GM12878 (cell line): ENCODE measurements around the gene OR2AT4. TPM values are rescaled to one million over a fixed set of nuclear protein-coding genes. Genes with fewer than 3 reads are reported as not detected.

Experiments used
- ATAC-seq: fragments of 200-7000 bp; cut with Tn5 transposase; 3 replicates; pipeline ENCODE4 v1.9.1; 2020; ENCODE audit warnings: mild to moderate bottlenecking, moderate library complexity
- BruUV-seq: library from RNA; stranded (reverse); fragments of 400-500 nt; replicated peaks from 2 replicates; lab custom pipeline; 2021; lab: Mats Ljungman, UMichigan
- CTCF ChIA-PET: fragments of 300-600 bp; sonication (Branson Sonifier 250); formaldehyde crosslinking; extraction: SDS; loops from one replicate; lab custom pipeline; 2021; ENCODE audit warnings: inconsistent platforms; lab: Yijun Ruan, JAX
- POLR2A ChIA-PET: fragments of 350-600 bp; formaldehyde crosslinking; extraction: SDS; loops from one replicate; lab custom pipeline; 2021; ENCODE audit warnings: inconsistent platforms; lab: Charles Lee
- RAD21 ChIA-PET: fragments of 300-600 bp; sonication (Branson Sonifier 250); formaldehyde crosslinking; loops from one replicate; lab custom pipeline; 2023; ENCODE audit warnings: antibody characterized with exemption; ENCODE audit not compliant: unreplicated experiment; lab: Charles Lee
- SMC1A ChIA-PET: fragments of 300-600 bp; sonication (Branson Sonifier 250); formaldehyde crosslinking; loops from one replicate; lab custom pipeline; 2023; ENCODE audit not compliant: unreplicated experiment, uncharacterized antibody; lab: Charles Lee
- DNase-seq: peaks from one replicate; pipeline ENCODE4 v3.0.0-alpha.2; 2011; ENCODE audit warnings: low read depth, low spot score
- FAIRE-seq: peaks from 3 replicates; lab custom pipeline; 2011; peaks lifted over from hg19 to GRCh38; lab: Jason Lieb, UNC
- H2AFZ ChIP-seq: 2 replicates; pipeline ENCODE4 v1.6.0; 2011; ENCODE audit warnings: low read depth, low read length, control low read depth; ENCODE audit not compliant: control insufficient read depth
- H3K27ac ChIP-seq: 2 replicates; pipeline ENCODE4 v1.5.1; 2011; ENCODE audit warnings: control low read depth; ENCODE audit not compliant: control insufficient read depth, insufficient read depth
- H3K27me3 ChIP-seq, 2 experiments: replicated peaks in 1 of 2; 2 replicates each; pipeline versions ENCODE4 v1.6.0 to v1.6.1; 2011; ENCODE audit warnings: low read length in 1 of 2; ENCODE audit not compliant: control insufficient read depth in 2 of 2, insufficient read depth in 2 of 2
- H3K36me3 ChIP-seq, 2 experiments: 2 replicates each; pipeline ENCODE4 v1.5.1; 2011; ENCODE audit warnings: low read length in 1 of 2; ENCODE audit not compliant: control insufficient read depth in 2 of 2, insufficient read depth in 2 of 2
- H3K4me1 ChIP-seq: 2 replicates; pipeline ENCODE4 v1.6.1; 2011; ENCODE audit warnings: mild to moderate bottlenecking, low read length, moderate library complexity, mixed read lengths; ENCODE audit not compliant: control insufficient read depth, insufficient read depth
- H3K4me2 ChIP-seq: 2 replicates; pipeline ENCODE4 v1.6.0; 2011; ENCODE audit warnings: control low read depth; ENCODE audit not compliant: control insufficient read depth, insufficient read depth
- H3K4me3 ChIP-seq: fragments of 200-600 bp; sonication (generic); 2 replicates; pipeline ENCODE4 v1.5.1; 2016
- H3K79me2 ChIP-seq: 2 replicates; pipeline ENCODE4 v1.6.0; 2011; ENCODE audit warnings: low read length; ENCODE audit not compliant: control insufficient read depth, insufficient read depth
- H3K9ac ChIP-seq: 2 replicates; pipeline ENCODE4 v1.8.0; 2011; ENCODE audit warnings: low read length, control low read depth, mixed read lengths; ENCODE audit not compliant: control insufficient read depth, insufficient read depth
- H3K9me3 ChIP-seq: replicated peaks from 3 replicates; pipeline ENCODE4 v1.5.1; 2011; ENCODE audit warnings: mild to moderate bottlenecking, low read length; ENCODE audit not compliant: control insufficient read depth, insufficient read depth
- H4K20me1 ChIP-seq: 2 replicates; pipeline ENCODE4 v1.6.0; 2011; ENCODE audit not compliant: control insufficient read depth, insufficient read depth
- NR2F1 ChIP-seq: fragments of 450-650 bp; conservative IDR thresholded peaks from 2 replicates; pipeline ENCODE4 v1.6.1; 2017; ENCODE audit warnings: mild to moderate bottlenecking
- TCF12 ChIP-seq: IDR thresholded peaks from 2 replicates; pipeline ENCODE4 v1.6.1; 2011; ENCODE audit warnings: low read depth, mild to moderate bottlenecking, low read length
- WRNIP1 ChIP-seq: IDR thresholded peaks from 2 replicates; pipeline ENCODE4 v1.6.1; 2011; ENCODE audit warnings: low read depth, low read length, improper control_type of control experiment, borderline replicate concordance
- YY1 ChIP-seq: IDR thresholded peaks from 2 replicates; pipeline ENCODE4 v1.6.1; 2011; ENCODE audit warnings: low read depth, mild to moderate bottlenecking, low read length
- ZNF217 ChIP-seq: fragments of 450-650 bp; IDR thresholded peaks from 2 replicates; pipeline ENCODE4 v1.6.1; 2017; ENCODE audit warnings: antibody characterized with exemption, mild to moderate bottlenecking
- ZNF384 ChIP-seq: IDR thresholded peaks from 2 replicates; pipeline ENCODE4 v1.6.1; 2012; ENCODE audit warnings: low read depth, mild to moderate bottlenecking, low read length, improper control_type of control experiment, borderline replicate concordance
- WGBS: methylation state at CpG from one replicate; pipeline ENCODE4 v1.1.6; 2016; ENCODE audit warnings: low lambda C conversion rate; ENCODE audit not compliant: insufficient replicate concordance, insufficient coverage; ENCODE audit errors: missing lambda C conversion rate; 5-methylcytosine and 5-hydroxymethylcytosine counted together
- in situ Hi-C: fragments of 300-500 bp; cut with MboI; formaldehyde crosslinking; loops from 9 replicates; pipeline ENCODE4 v1.14.3; 2018; ENCODE audit warnings: mixed read lengths
- intact Hi-C: fragments of 100-400 bp; cut with micrococcal nuclease; formaldehyde crosslinking; loops from one replicate; pipeline ENCODE4 v1.14.2; 2022; ENCODE audit not compliant: unreplicated experiment
- polyA plus RNA-seq, 11 experiments: library from polyadenylated mRNA; depleted of rRNA in 4 of 11; unstranded in 6 of 11; stranded (reverse) in 5 of 11; fragments of >200 nt; fragmentation: Nextera tagmentation in 4 of 11; fragmentation: Illumina TruSeq in 1 of 11; extraction: Ambion mirVana in 4 of 11; extraction: Trizol in 1 of 11; gene quantifications; 1 replicate in 1 of 11; 2 replicates in 10 of 11; pipeline versions ENCODE4 v1.2.1 to v1.2.3, GENCODE V29; 2011 to 2016; ENCODE audit warnings: inconsistent platforms in 2 of 11, missing spikeins in 2 of 11, low read depth in 1 of 11
- total RNA-seq, 4 experiments: library from RNA; depleted of rRNA in 3 of 4; stranded (reverse); fragments of >200 nt in 3 of 4; fragmentation: Illumina TruSeq in 1 of 4; extraction: Trizol in 1 of 4; gene quantifications; 2 replicates each; pipeline versions ENCODE4 v1.2.1 to v1.2.3, GENCODE V29; 2013 to 2021
- TF ChIP-seq, protein P1 (sequence below): fragments of 450-650 bp; IDR thresholded peaks from 2 replicates; pipeline ENCODE4 v1.6.1; 2017; ENCODE audit warnings: borderline replicate concordance
- TF ChIP-seq, protein P2 (sequence below): fragments of 450-650 bp; IDR thresholded peaks from 2 replicates; pipeline ENCODE4 v1.6.1; 2016; ENCODE audit warnings: mild to moderate bottlenecking
- TF ChIP-seq, protein P3 (sequence below): fragments of 450-650 bp; IDR thresholded peaks from 2 replicates; pipeline ENCODE4 v1.6.1; 2017; ENCODE audit warnings: mild to moderate bottlenecking, low read depth, inconsistent platforms; ENCODE audit not compliant: poor library complexity, severe bottlenecking
- TF ChIP-seq, protein P4 (sequence below), 3 experiments: IDR thresholded peaks in 2 of 3; conservative IDR thresholded peaks in 1 of 3; 2 replicates each; pipeline ENCODE4 v1.5.1; 2011; ENCODE audit warnings: low read depth in 3 of 3, low read length in 3 of 3, mild to moderate bottlenecking in 3 of 3, control low read depth in 2 of 3, moderate library complexity in 2 of 3, inconsistent platforms in 1 of 3, mixed read lengths in 1 of 3; ENCODE audit not compliant: control insufficient read depth in 2 of 3, insufficient read depth in 1 of 3; ENCODE audit errors: extremely low read depth in 1 of 3

The OR2AT4 gene
- total and polyA plus RNA-seq, 10 of the 15 experiments (the other 5 are each of a cell fraction or from before 2014, with no cell fraction given): 0.01 TPM; not detected in 9

DNA sequence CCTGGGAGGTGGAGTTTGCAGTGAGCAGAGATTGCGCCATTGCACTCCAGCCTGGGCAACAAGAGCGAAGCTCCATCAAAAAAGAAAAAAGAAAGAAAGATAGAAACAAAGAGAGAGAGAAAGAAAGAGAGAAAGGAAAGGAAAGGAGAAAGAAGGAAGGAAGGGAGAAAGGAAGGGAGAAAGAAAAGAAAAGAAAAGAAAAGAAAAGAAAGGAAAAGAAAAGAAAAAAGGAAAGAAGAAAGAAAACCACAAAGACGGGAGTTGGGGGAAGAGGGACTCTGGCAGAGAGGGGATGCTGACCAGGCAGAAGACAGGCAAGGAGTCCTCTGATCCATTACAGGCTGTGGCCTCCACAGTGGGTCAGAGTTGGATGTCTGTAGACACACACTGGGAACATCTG, 35.4 kb upstream of the OR2AT4 start:
- SMC1A ChIA-PET: no interaction called here
- intact Hi-C loops (no loop called here), in situ Hi-C loops (no loop called here)
- H3K27me3 ChIP-seq: no peaks in the 10 kb centered on the region; a peak in 1 of 4 replicates
- H3K9ac ChIP-seq: no peak overlapping the region
- RAD21 ChIA-PET: no interaction called here
- H4K20me1 ChIP-seq: no peaks in the 10 kb centered on the region
- ATAC-seq (no peak), DNase-seq (no peak), FAIRE-seq (no peak)
- H3K4me3 ChIP-seq: no peak overlapping the region
- no peaks in the 10 kb centered on the region for H3K36me3 ChIP-seq
- no peaks in the 10 kb centered on the region for H3K4me1 ChIP-seq
- no peak overlapping the region for H3K4me2 ChIP-seq
- H3K27ac ChIP-seq: no peak overlapping the region
- CTCF ChIA-PET: interaction anchor here (6.3 kb wide), 1 partner anchor 9 kb away, joined by 39 read pairs; no protein-coding TSS in a partner anchor
- WGBS: 52% methylated on average over 3 of the region's 3 CpGs
- H2AFZ ChIP-seq: no peak overlapping the region
- TF ChIP-seq, protein P1, sequence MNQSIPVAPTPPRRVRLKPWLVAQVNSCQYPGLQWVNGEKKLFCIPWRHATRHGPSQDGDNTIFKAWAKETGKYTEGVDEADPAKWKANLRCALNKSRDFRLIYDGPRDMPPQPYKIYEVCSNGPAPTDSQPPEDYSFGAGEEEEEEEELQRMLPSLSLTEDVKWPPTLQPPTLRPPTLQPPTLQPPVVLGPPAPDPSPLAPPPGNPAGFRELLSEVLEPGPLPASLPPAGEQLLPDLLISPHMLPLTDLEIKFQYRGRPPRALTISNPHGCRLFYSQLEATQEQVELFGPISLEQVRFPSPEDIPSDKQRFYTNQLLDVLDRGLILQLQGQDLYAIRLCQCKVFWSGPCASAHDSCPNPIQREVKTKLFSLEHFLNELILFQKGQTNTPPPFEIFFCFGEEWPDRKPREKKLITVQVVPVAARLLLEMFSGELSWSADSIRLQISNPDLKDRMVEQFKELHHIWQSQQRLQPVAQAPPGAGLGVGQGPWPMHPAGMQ: no peak
- no peak for TF ChIP-seq YY1
- TF ChIP-seq, protein P2, sequence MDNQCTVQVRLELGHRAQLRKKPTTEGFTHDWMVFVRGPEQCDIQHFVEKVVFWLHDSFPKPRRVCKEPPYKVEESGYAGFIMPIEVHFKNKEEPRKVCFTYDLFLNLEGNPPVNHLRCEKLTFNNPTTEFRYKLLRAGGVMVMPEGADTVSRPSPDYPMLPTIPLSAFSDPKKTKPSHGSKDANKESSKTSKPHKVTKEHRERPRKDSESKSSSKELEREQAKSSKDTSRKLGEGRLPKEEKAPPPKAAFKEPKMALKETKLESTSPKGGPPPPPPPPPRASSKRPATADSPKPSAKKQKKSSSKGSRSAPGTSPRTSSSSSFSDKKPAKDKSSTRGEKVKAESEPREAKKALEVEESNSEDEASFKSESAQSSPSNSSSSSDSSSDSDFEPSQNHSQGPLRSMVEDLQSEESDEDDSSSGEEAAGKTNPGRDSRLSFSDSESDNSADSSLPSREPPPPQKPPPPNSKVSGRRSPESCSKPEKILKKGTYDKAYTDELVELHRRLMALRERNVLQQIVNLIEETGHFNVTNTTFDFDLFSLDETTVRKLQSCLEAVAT: no peak
- TF ChIP-seq, protein P3, sequence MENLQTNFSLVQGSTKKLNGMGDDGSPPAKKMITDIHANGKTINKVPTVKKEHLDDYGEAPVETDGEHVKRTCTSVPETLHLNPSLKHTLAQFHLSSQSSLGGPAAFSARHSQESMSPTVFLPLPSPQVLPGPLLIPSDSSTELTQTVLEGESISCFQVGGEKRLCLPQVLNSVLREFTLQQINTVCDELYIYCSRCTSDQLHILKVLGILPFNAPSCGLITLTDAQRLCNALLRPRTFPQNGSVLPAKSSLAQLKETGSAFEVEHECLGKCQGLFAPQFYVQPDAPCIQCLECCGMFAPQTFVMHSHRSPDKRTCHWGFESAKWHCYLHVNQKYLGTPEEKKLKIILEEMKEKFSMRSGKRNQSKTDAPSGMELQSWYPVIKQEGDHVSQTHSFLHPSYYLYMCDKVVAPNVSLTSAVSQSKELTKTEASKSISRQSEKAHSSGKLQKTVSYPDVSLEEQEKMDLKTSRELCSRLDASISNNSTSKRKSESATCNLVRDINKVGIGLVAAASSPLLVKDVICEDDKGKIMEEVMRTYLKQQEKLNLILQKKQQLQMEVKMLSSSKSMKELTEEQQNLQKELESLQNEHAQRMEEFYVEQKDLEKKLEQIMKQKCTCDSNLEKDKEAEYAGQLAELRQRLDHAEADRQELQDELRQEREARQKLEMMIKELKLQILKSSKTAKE: no peak
- TF ChIP-seq NR2F1: no peak
- no peak for TF ChIP-seq ZNF217
- TF ChIP-seq, protein P4, sequence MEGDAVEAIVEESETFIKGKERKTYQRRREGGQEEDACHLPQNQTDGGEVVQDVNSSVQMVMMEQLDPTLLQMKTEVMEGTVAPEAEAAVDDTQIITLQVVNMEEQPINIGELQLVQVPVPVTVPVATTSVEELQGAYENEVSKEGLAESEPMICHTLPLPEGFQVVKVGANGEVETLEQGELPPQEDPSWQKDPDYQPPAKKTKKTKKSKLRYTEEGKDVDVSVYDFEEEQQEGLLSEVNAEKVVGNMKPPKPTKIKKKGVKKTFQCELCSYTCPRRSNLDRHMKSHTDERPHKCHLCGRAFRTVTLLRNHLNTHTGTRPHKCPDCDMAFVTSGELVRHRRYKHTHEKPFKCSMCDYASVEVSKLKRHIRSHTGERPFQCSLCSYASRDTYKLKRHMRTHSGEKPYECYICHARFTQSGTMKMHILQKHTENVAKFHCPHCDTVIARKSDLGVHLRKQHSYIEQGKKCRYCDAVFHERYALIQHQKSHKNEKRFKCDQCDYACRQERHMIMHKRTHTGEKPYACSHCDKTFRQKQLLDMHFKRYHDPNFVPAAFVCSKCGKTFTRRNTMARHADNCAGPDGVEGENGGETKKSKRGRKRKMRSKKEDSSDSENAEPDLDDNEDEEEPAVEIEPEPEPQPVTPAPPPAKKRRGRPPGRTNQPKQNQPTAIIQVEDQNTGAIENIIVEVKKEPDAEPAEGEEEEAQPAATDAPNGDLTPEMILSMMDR (IDR thresholded peaks at IDR 0.05 in 2 of 3, conservative IDR thresholded peaks at IDR 0.05 in 1 of 3; ENCODE audit: control insufficient read depth in 2 of 3, extremely low read depth in 1 of 3, insufficient read depth in 1 of 3, low read depth in 3 of 3, low read length in 3 of 3): no peak
- no peak for TF ChIP-seq ZNF384
- no peak for TF ChIP-seq WRNIP1
- no peak for TF ChIP-seq TCF12
- no peaks in the 10 kb centered on the region for H3K79me2 ChIP-seq
- H3K9me3 ChIP-seq: no peaks in the 10 kb centered on the region; the same call in 2 of the 3 replicates
- no TSS peak for BruUV-seq
- POLR2A ChIA-PET: no interaction called here
